BLaER1 treated with 17β-estradiol and CSF1 and Interleukin-3, amounts not matched to agents 10 nM and 100 nM (cell line): Measurements from ENCODE around the gene PPM1N.

Source experiments
- H3K27ac ChIP-seq, 11 experiments: shearing (Covaris generic); formaldehyde crosslinking; 2 replicates each; pipeline ENCODE4 v1.8.1; 2022
- H3K27me3 ChIP-seq, 11 experiments: shearing (Covaris generic); formaldehyde crosslinking; 2 replicates each; pipeline ENCODE4 v1.8.1; 2022
- H3K36me3 ChIP-seq, 11 experiments: shearing (Covaris generic); formaldehyde crosslinking; 2 replicates each; pipeline ENCODE4 v1.8.1; 2022
- H3K4me1 ChIP-seq, 10 experiments: shearing (Covaris generic); formaldehyde crosslinking; 2 replicates each; pipeline ENCODE4 v1.8.1; 2022
- H3K4me2 ChIP-seq, 11 experiments: shearing (Covaris generic); formaldehyde crosslinking; 2 replicates each; pipeline ENCODE4 v1.8.1; 2022
- H3K4me3 ChIP-seq, 10 experiments: shearing (Covaris generic); formaldehyde crosslinking; 2 replicates each; pipeline ENCODE4 v1.8.1; 2022
- H3K9ac ChIP-seq, 11 experiments: shearing (Covaris generic); formaldehyde crosslinking; 2 replicates each; pipeline ENCODE4 v1.8.1; 2022
- H3K9me3 ChIP-seq, 11 experiments: shearing (Covaris generic); formaldehyde crosslinking; replicated peaks in 1 of 11; 2 replicates each; pipeline ENCODE4 v1.8.1; 2022
- H4K20me1 ChIP-seq, 11 experiments: shearing (Covaris generic); formaldehyde crosslinking; 2 replicates each; pipeline ENCODE4 v1.8.1; 2022
- Cebpa-rat ChIP-seq, 11 experiments: shearing (Covaris generic); IDR thresholded peaks; 2 replicates each; pipeline ENCODE4 v1.8.1; 2022

PPM1N gene

DNA sequence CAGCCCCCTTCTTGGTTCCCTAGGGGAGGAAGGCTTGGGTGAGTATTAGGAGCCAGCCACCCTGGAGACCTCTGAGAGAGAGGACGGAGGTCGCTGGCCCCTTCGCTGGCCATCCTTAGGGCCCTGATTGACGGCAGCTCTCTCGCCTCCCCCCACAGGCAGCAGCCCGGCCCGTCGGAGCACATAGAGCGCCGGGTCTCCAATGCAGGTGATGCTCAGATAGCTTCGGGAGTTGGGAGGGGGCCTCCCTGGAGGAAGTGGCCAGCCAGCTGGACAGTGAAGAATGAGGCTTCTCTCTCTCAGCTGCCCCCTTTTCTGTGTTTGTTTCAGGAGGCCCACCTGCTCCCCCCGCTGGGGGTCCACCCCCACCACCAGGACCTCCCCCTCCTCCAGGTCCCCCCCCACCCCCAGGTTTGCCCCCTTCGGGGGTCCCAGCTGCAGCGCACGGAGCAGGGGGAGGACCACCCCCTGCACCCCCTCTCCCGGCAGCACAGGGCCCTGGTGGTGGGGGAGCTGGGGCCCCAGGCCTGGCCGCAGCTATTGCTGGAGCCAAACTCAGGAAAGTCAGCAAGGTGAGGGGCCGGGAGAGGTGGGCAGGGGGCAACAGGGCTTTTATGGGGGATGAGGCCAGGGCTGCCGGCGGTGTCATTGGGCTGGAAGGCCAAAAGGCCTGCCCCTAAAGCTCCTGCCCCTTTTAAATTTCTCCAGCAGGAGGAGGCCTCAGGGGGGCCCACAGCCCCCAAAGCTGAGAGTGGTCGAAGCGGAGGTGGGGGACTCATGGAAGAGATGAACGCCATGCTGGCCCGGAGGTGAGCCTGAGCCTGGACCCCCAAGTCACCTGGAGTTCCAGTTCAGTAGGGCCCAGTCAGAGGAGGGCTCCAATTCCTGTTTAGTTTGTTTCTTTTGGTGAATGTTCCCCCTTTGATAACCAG, 24.0 kb downstream of the PPM1N start:
- peaks cover 0 to 99% (median 58%) of the 10 kb centered on the region in 11 experiments; a peak in 18 of 22 replicates for H4K20me1 ChIP-seq
- H3K27ac ChIP-seq = peak overlapping the region in 7 of 11 experiments; percentile 27 to 68 (median 49); a peak in 12 of 22 replicates
- TF ChIP-seq Cebpa-rat (IDR thresholded peaks at IDR 0.05) = no peak
- peaks cover 14 to 94% (median 48%) of the 10 kb centered on the region in 10 experiments for H3K4me1 ChIP-seq
- peak overlapping the region in 6 of 11 experiments; percentile 38 to 61 (median 53); a peak in 11 of 22 replicates for H3K9ac ChIP-seq
- H3K4me3 ChIP-seq = peak overlapping the region in 1 of 10 experiments; percentile 24; a peak in 1 of 20 replicates
- H3K4me2 ChIP-seq = peak overlapping the region in 7 of 11 experiments; percentile 1 to 80 (median 56); a peak in 11 of 22 replicates
- H3K9me3 ChIP-seq = no peaks in the 10 kb centered on the region
- H3K36me3 ChIP-seq = peaks cover 66 to 98% (median 92%) of the 10 kb centered on the region in 11 experiments
- H3K27me3 ChIP-seq = no peaks in the 10 kb centered on the region

DNA sequence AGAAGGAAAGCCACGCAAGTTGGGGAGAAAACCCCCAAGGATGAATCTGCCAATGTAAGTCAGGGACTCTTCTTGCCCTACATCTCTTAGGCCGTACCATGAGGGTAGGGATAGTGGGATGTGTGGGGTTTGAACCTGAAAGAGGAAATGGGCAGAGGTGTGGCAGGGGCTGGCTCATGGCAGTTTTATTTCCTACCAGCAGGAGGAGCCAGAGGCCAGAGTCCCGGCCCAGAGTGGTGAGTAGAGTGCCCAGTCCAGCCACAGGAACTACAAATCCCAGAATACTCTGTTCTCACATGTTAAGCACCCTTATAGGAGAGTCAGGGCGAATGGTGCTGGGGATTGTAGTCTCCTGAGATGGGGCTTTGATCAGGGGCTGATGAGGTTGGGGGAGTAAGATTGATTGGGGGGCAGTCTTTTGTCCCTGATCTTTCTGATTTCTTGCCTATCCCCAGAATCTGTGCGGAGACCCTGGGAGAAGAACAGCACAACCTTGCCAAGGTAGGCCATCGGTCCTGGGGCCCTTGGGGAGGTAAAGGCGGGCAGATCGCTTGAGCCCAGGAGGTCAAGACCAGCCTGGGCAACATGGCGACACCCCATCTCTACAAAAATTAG, 25.5 kb downstream of the PPM1N start:
- H3K27me3 ChIP-seq = no peaks in the 10 kb centered on the region
- H3K4me3 ChIP-seq = no peak overlapping the region
- H3K9ac ChIP-seq = peak overlapping the region in 4 of 11 experiments; percentile 38 to 55 (median 48); a peak in 2 of 22 replicates
- TF ChIP-seq Cebpa-rat (IDR thresholded peaks at IDR 0.05) = no peak
- peaks cover 54 to 99% (median 92%) of the 10 kb centered on the region in 11 experiments for H3K36me3 ChIP-seq
- H3K4me1 ChIP-seq = peaks cover 12 to 82% (median 45%) of the 10 kb centered on the region in 10 experiments
- H3K4me2 ChIP-seq = peak overlapping the region in 7 of 11 experiments; percentile 24 to 80 (median 54); a peak in 13 of 22 replicates
- H3K27ac ChIP-seq = peak overlapping the region in 4 of 11 experiments; percentile 31 to 55 (median 50); a peak in 8 of 22 replicates
- H3K9me3 ChIP-seq = peaks cover 0 to 8% (median 0%) of the 10 kb centered on the region in 11 experiments; a peak in 2 of 22 replicates
- peaks cover 0 to 100% (median 67%) of the 10 kb centered on the region in 11 experiments; a peak in 19 of 22 replicates for H4K20me1 ChIP-seq

DNA sequence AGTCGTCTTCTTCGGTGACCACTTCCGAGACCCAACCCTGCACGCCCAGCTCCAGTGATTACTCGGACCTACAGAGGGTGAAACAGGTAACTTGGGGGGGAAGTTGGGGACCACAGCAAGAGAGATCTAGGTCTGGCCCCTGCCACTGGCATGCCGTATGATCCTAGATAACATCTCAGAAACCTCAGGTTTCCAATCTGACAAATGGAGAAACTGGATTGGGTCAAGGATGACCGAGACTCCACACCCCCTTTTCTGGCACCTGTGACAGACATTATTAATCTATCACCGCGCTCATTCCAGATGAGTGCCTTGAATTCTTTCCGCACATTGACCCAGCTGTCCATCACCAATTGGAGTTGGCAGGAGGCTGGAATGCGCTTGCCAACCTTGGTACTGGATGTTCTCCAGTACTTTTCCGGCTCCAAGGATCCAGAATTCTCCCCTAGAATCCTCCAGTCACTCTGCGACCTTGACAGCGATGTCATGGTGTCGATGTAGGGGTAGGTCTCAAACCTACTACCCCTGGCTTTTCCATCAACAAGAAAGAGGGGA, 26.4 kb downstream of the PPM1N start:
- no peaks in the 10 kb centered on the region; a peak in 1 of 22 replicates for H3K27me3 ChIP-seq
- H4K20me1 ChIP-seq = peaks cover 0 to 100% (median 62%) of the 10 kb centered on the region in 11 experiments; a peak in 19 of 22 replicates
- no peak for TF ChIP-seq Cebpa-rat (IDR thresholded peaks at IDR 0.05)

GRCh38 chr19:45526143-45526542, 27.9 kb downstream of the PPM1N start:
- TF ChIP-seq Cebpa-rat (IDR thresholded peaks at IDR 0.05) = no peak
- H3K4me3 ChIP-seq = no peak overlapping the region
- no peak overlapping the region for H3K9ac ChIP-seq
- H4K20me1 ChIP-seq = peaks cover 0 to 96% (median 51%) of the 10 kb centered on the region in 11 experiments; a peak in 19 of 22 replicates
- peak overlapping the region; percentile 8 to 66 (median 32); a peak in 18 of 22 replicates for H3K4me2 ChIP-seq
- H3K36me3 ChIP-seq = peaks cover 33 to 85% (median 76%) of the 10 kb centered on the region in 11 experiments
- peaks cover 2 to 32% (median 8%) of the 10 kb centered on the region in 11 experiments; a peak in 18 of 22 replicates for H3K9me3 ChIP-seq
- peaks cover 12 to 58% (median 40%) of the 10 kb centered on the region in 10 experiments for H3K4me1 ChIP-seq
- no peaks in the 10 kb centered on the region; a peak in 1 of 22 replicates for H3K27me3 ChIP-seq
- no peak overlapping the region for H3K27ac ChIP-seq

More for the DNA sequence above, 26.4 kb downstream of the PPM1N start:
- Histone ChIP-seq H3K9me3 (peaks cover 0 to 17% (median 0%) of the 10 kb centered on the region in 11 experiments; a peak in 3 of 22 replicates), H3K4me1 (peaks cover 12 to 73% (median 46%) of the 10 kb centered on the region in 10 experiments), H3K4me2 (peak overlapping the region in 3 of 11 experiments; percentile 16 to 38 (median 33); a peak in 3 of 22 replicates), H3K27ac (no peak overlapping the region), H3K36me3 (peaks cover 47 to 99% (median 91%) of the 10 kb centered on the region in 11 experiments), H3K4me3 (no peak overlapping the region), H3K9ac (no peak overlapping the region)

GRCh38 chr19:45526971-45527370, 28.7 kb downstream of the PPM1N start:
- peaks cover 9 to 37% (median 16%) of the 10 kb centered on the region in 11 experiments; a peak in 20 of 22 replicates for H3K9me3 ChIP-seq
- H3K4me1 ChIP-seq = peaks cover 12 to 50% (median 37%) of the 10 kb centered on the region in 10 experiments
- H3K27me3 ChIP-seq = no peaks in the 10 kb centered on the region; a peak in 1 of 22 replicates
- TF ChIP-seq Cebpa-rat (IDR thresholded peaks at IDR 0.05) = no peak
- no peak overlapping the region for H3K27ac ChIP-seq
- no peak overlapping the region for H3K4me3 ChIP-seq
- no peak overlapping the region for H3K9ac ChIP-seq
- H3K4me2 ChIP-seq = peak overlapping the region in 7 of 11 experiments; percentile 26 to 66 (median 42); a peak in 9 of 22 replicates
- H3K36me3 ChIP-seq = peaks cover 31 to 76% (median 70%) of the 10 kb centered on the region in 11 experiments
- H4K20me1 ChIP-seq = peaks cover 0 to 92% (median 47%) of the 10 kb centered on the region in 11 experiments; a peak in 19 of 22 replicates

- Histone ChIP-seq H4K20me1 (peaks cover 0 to 89% (median 45%) of the 10 kb centered on the region in 11 experiments; a peak in 19 of 22 replicates), H3K4me3 (no peak overlapping the region), H3K36me3 (peaks cover 31 to 71% (median 63%) of the 10 kb centered on the region in 11 experiments), H3K27ac (no peak overlapping the region), H3K4me2 (no peak overlapping the region), H3K9me3 (peaks cover 9 to 37% (median 21%) of the 10 kb centered on the region in 11 experiments; a peak in 20 of 22 replicates), H3K27me3 (no peaks in the 10 kb centered on the region; a peak in 1 of 22 replicates), H3K4me1 (peaks cover 12 to 42% (median 32%) of the 10 kb centered on the region in 10 experiments), H3K9ac (no peak overlapping the region)
- TF ChIP-seq Cebpa-rat (IDR thresholded peaks at IDR 0.05) = no peak
These were observed 29.5 kb downstream of the PPM1N start for GRCh38 chr19:45527731-45528130.

DNA sequence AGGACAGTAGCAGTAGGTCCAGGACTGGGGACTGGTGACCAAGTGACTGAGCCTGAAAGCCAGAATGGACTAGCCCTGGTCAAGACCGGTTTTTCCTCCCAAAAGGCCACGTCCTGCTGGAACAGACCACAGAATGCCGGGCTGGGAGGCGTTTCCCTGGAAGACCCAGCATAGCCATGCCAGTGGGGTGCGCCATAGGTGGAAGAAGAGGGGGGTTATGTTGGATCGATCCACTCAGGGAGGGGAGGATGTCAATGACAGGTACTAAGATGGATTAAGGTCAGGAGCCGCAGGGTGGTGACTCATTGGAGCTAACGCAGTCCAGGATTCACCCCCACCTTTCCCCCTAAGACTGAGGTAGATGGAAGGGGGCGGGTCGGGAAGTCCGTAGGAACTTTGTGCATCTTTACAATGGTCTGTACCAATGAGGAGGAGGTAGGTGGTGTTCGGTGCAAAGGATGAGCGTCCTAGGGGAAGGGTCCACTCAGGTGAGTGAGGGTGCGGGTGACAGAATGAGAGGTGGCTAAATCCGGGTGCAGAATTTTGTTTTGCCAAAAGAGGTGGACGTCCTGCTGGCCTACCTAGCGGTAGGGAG, 30.0 kb downstream of the PPM1N start:
- Histone ChIP-seq H3K4me3 (no peak overlapping the region), H3K9ac (no peak overlapping the region), H3K4me1 (peaks cover 12 to 37% (median 27%) of the 10 kb centered on the region in 10 experiments), H3K36me3 (peaks cover 31 to 65% (median 61%) of the 10 kb centered on the region in 11 experiments), H3K27ac (no peak overlapping the region), H3K27me3 (no peaks in the 10 kb centered on the region; a peak in 1 of 22 replicates), H4K20me1 (peaks cover 0 to 85% (median 45%) of the 10 kb centered on the region in 11 experiments; a peak in 19 of 22 replicates), H3K9me3 (peaks cover 9 to 37% (median 21%) of the 10 kb centered on the region in 11 experiments; a peak in 20 of 22 replicates), H3K4me2 (no peak overlapping the region)
- TF ChIP-seq Cebpa-rat (IDR thresholded peaks at IDR 0.05) = no peak
